Activated CD8-positive, alpha-beta T cell treated with anti-CD3 and anti-CD28 coated beads for 36 hours (primary cell): ENCODE measurements around the gene KRT77. TPM values are rescaled to one million over a fixed set of nuclear protein-coding genes. Genes with fewer than 3 reads are reported as not detected.

Experiments
- ATAC-seq: fragments of 200-7000 bp; cut with Tn5 transposase; one replicate; pipeline ENCODE4 v1.10.0; 2021; ENCODE audit warnings: mild to moderate bottlenecking, moderate library complexity
- CTCF ChIA-PET: fragments of 350-600 bp; sonication (Branson Sonifier 250); formaldehyde crosslinking; loops from one replicate; lab custom pipeline; 2021; ENCODE audit warnings: antibody characterized with exemption; lab: Charles Lee
- POLR2A ChIA-PET: fragments of 350-600 bp; sonication (Branson Sonifier 250); formaldehyde crosslinking; loops from one replicate; lab custom pipeline; 2021; ENCODE audit warnings: antibody characterized with exemption; lab: Charles Lee
- DNase-seq: peaks from one replicate; pipeline ENCODE4 v3.0.0-alpha.2; 2020
- H3K27ac Mint-ChIP-seq: one replicate; pipeline ENCODE4 v1.8.0; 2021; ENCODE audit warnings: mild to moderate bottlenecking, mixed read lengths
- H3K27me3 Mint-ChIP-seq: one replicate; pipeline ENCODE4 v1.8.0; 2021; ENCODE audit warnings: mixed read lengths
- H3K36me3 Mint-ChIP-seq: one replicate; pipeline ENCODE4 v1.8.0; 2021; ENCODE audit warnings: low read depth, mixed read lengths
- H3K4me1 Mint-ChIP-seq: one replicate; pipeline ENCODE4 v1.8.0; 2021; ENCODE audit warnings: low read depth, mixed read lengths
- H3K4me3 Mint-ChIP-seq: one replicate; pipeline ENCODE4 v1.8.0; 2021; ENCODE audit warnings: mild to moderate bottlenecking, moderate library complexity, mixed read lengths
- H3K9me3 Mint-ChIP-seq: one replicate; pipeline ENCODE4 v1.8.0; 2021; ENCODE audit warnings: mixed read lengths
- CTCF ChIP-seq: fragments of 200-600 bp; IDR thresholded peaks from one replicate; pipeline ENCODE4 v1.8.0; 2022; ENCODE audit warnings: antibody characterized with exemption, mild to moderate bottlenecking
- intact Hi-C: fragments of 100-400 bp; cut with micrococcal nuclease; formaldehyde crosslinking; loops from one replicate; pipeline ENCODE4 v1.10.0; 2022
- total RNA-seq, 2 experiments: library from RNA; stranded (reverse); gene quantifications; one replicate each; pipeline ENCODE4 v1.2.3, GENCODE V29; 2021

Gene KRT77
- total RNA-seq, 2 experiments from 2014 or later = not detected

GRCh38 chr12:52694151-52694550, 9.2 kb downstream of the KRT77 start:
- DNase-seq (no peak), ATAC-seq (no peak)
- Mint-ChIP-seq H3K27me3 (no peaks in the 10 kb centered on the region), H3K27ac (no peak overlapping the region), H3K36me3 (no peaks in the 10 kb centered on the region), H3K4me3 (no peak overlapping the region), H3K4me1 (peaks cover 13% of the 10 kb centered on the region), H3K9me3 (no peaks in the 10 kb centered on the region)
- intact Hi-C loops = no loop called here
- no peak for TF ChIP-seq CTCF
- ChIA-PET CTCF (no interaction called here), POLR2A (no interaction called here)

- DNase-seq (no peak), ATAC-seq (no peak)
- ChIA-PET POLR2A (no interaction called here), CTCF (interaction anchor here (1.6 kb wide), 1 partner anchor 186 kb away, joined by 5 read pairs; no protein-coding TSS in a partner anchor)
- no peaks in the 10 kb centered on the region for H3K27me3 Mint-ChIP-seq
- H3K9me3 Mint-ChIP-seq = no peaks in the 10 kb centered on the region
- no peak for TF ChIP-seq CTCF
- H3K4me3 Mint-ChIP-seq = no peak overlapping the region
- peaks cover 13% of the 10 kb centered on the region for H3K4me1 Mint-ChIP-seq
- intact Hi-C loops = no loop called here
- H3K36me3 Mint-ChIP-seq = no peaks in the 10 kb centered on the region
- no peak overlapping the region for H3K27ac Mint-ChIP-seq
Observed at GRCh38 chr12:52693261-52693660, 10.1 kb downstream of the KRT77 start.

- CTCF ChIA-PET = interaction anchor here (1.1 to 1.6 kb wide), 2 partner anchors 187 to 188 kb away, joined by 3 to 5 read pairs; no protein-coding TSS in a partner anchor
- H3K27ac Mint-ChIP-seq = no peak overlapping the region
- no peak overlapping the region for H3K4me3 Mint-ChIP-seq
- no peaks in the 10 kb centered on the region for H3K27me3 Mint-ChIP-seq
- no peaks in the 10 kb centered on the region for H3K9me3 Mint-ChIP-seq
- intact Hi-C loops = no loop called here
- no peak for DNase-seq
- no peak for TF ChIP-seq CTCF
- no peaks in the 10 kb centered on the region for H3K36me3 Mint-ChIP-seq
- POLR2A ChIA-PET = interaction anchor here (1.1 kb wide), 1 partner anchor 22 kb away, joined by 3 read pairs; no protein-coding TSS in a partner anchor
- peaks cover 18% of the 10 kb centered on the region for H3K4me1 Mint-ChIP-seq
- no peak for ATAC-seq
Observed at GRCh38 chr12:52692254-52692653, 11.1 kb downstream of the KRT77 start.

- TF ChIP-seq CTCF = no peak
- DNase-seq (no peak), ATAC-seq (no peak)
- Mint-ChIP-seq H3K36me3 (no peaks in the 10 kb centered on the region), H3K9me3 (no peaks in the 10 kb centered on the region), H3K4me1 (peaks cover 18% of the 10 kb centered on the region), H3K27ac (no peak overlapping the region), H3K4me3 (no peak overlapping the region), H3K27me3 (no peaks in the 10 kb centered on the region)
- ChIA-PET CTCF (interaction anchor here (1.1 to 2.4 kb wide), 3 partner anchors 179 to 189 kb away, joined by 3 to 6 read pairs (median 5); no protein-coding TSS in a partner anchor), POLR2A (interaction anchor here (1.1 to 1.3 kb wide), 2 partner anchors 12 to 23 kb away, joined by 3 read pairs; partner anchors contain the start of gene KRT1)
- intact Hi-C loops = no loop called here
Observed at GRCh38 chr12:52691841-52692150, 11.5 kb downstream of the KRT77 start.

- H3K27me3 Mint-ChIP-seq = no peaks in the 10 kb centered on the region
Observed at GRCh38 chr12:52691076-52691840, 12.1 kb downstream of the KRT77 start.

More at GRCh38 chr12:52691076-52691840, 12.1 kb downstream of the KRT77 start:
- DNase-seq (peak; percentile 57), ATAC-seq (peak; percentile 78)
- CTCF ChIA-PET = interaction anchor here (1.1 to 2.4 kb wide), 5 partner anchors 11 to 189 kb away, joined by 3 to 6 read pairs (median 5); partner anchors contain the start of gene KRT1
- no peak for TF ChIP-seq CTCF
- intact Hi-C loops = no loop called here
- Mint-ChIP-seq H3K4me3 (peak overlapping the region; percentile 67), H3K4me1 (peaks cover 18% of the 10 kb centered on the region), H3K9me3 (no peaks in the 10 kb centered on the region), H3K27ac (no peak overlapping the region), H3K36me3 (no peaks in the 10 kb centered on the region)
- POLR2A ChIA-PET = interaction anchor here (0.5 to 1.4 kb wide), 4 partner anchors 11 to 185 kb away, joined by 3 read pairs; partner anchors contain the start of gene KRT1
